ENCODE measurements around the gene ZIC2. TPM values are rescaled to one million over a fixed set of nuclear protein-coding genes. Genes with fewer than 3 reads are reported as not detected.

ZIC2 gene
- total RNA-seq, 1 experiment from 2014 or later = 426 TPM

DNA sequence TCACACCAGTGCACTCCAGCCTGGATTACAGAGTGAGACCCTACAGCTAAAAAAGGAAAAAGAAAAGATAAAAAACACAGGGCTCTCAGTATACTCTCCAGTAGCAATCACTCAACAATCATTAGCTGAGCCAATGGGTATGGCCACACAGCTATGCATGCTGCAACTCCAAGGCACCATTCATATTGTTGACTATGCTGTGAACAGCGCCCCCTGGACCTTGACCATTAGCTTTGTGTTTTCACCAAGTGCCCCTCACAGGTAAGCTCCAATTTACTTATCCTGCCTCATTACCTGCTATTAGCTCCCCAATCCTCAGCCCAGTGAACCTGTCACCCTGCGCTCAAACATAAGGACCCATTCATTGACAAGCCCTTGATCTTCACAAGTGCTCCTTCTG lies 45.8 kb upstream of the ZIC2 start:
- H3K36me3 Mint-ChIP-seq (ENCODE audit: insufficient read depth in 1 of 3, low read depth in 3 of 3) = no peaks in the 10 kb centered on the region
- no peak overlapping the region for H3K18ac ChIP-seq (ENCODE audit: insufficient read length, low read depth, low read length)
- no peak overlapping the region for H3K23ac ChIP-seq (ENCODE audit: insufficient read length, low read depth, low read length)
- H3K4me2 ChIP-seq (ENCODE audit: insufficient read depth, insufficient read length, low read length) = no peak overlapping the region
- no peaks in the 10 kb centered on the region for H4K20me1 ChIP-seq (ENCODE audit: control insufficient read depth, insufficient read depth, insufficient read length)
- peak; percentile 63 for TF ChIP-seq CTCF (conservative IDR thresholded peaks at IDR 0.05)
- H2BK20ac ChIP-seq (ENCODE audit: low read depth, low read length, poor library complexity, severe bottlenecking) = no peak overlapping the region
- H4K5ac ChIP-seq (ENCODE audit: insufficient read length, low read depth, low read length) = no peak overlapping the region
- H2BK15ac ChIP-seq (ENCODE audit: low read depth, low read length) = no peak overlapping the region
- WGBS (ENCODE audit: extremely low coverage, insufficient read length, low lambda C conversion rate) = no CpG with 5 or more reads among the region's 2 CpGs
- no peak overlapping the region for H3K56ac ChIP-seq (ENCODE audit: insufficient read length, low read depth, low read length)
- H3K9ac ChIP-seq (ENCODE audit: extremely low read depth, insufficient read length, low read length) = no peak overlapping the region
- no peak overlapping the region for H2BK5ac ChIP-seq (ENCODE audit: insufficient read length, low read length)
- no peak overlapping the region for H2AFZ ChIP-seq (ENCODE audit: low read length)
- no peak overlapping the region for H4K8ac ChIP-seq (replicated peaks; ENCODE audit: insufficient read length, low read depth, low read length)
- no peaks in the 10 kb centered on the region for H3K79me1 ChIP-seq (ENCODE audit: insufficient read depth, low read depth, low read length, poor library complexity, severe bottlenecking)
- H2BK120ac ChIP-seq (ENCODE audit: low read depth, low read length, poor library complexity, severe bottlenecking) = no peak overlapping the region
- H3K4ac ChIP-seq (ENCODE audit: low read depth, low read length) = no peak overlapping the region
- no peaks in the 10 kb centered on the region for H3K9me3 ChIP-seq (ENCODE audit: control insufficient read depth, low read depth, low read length)
- H3K23me2 ChIP-seq (ENCODE audit: insufficient read length, low read depth, low read length, poor library complexity, severe bottlenecking) = no peaks in the 10 kb centered on the region
- H3K79me2 ChIP-seq (ENCODE audit: insufficient read depth, low read length) = no peaks in the 10 kb centered on the region
- no peak overlapping the region for H3T11ph ChIP-seq (ENCODE audit: low read length)
- H3K27ac Mint-ChIP-seq = peak overlapping the region in 1 of 3 experiments; percentile 70; a peak in 1 of 7 replicates
- H3K4me3 Mint-ChIP-seq = no peak overlapping the region
- H3K4me1 Mint-ChIP-seq = peaks cover 14 to 17% of the 10 kb centered on the region in 2 experiments; a peak in 3 of 4 replicates
- DNase-seq = no peak
- no peaks in the 10 kb centered on the region; a peak in 2 of 5 replicates for H3K9me3 Mint-ChIP-seq
- H3K27ac ChIP-seq (ENCODE audit: insufficient read length, low read depth, low read length) = no peak overlapping the region
- H3K4me1 ChIP-seq (ENCODE audit: insufficient read depth, low read length) = no peaks in the 10 kb centered on the region
- H2BK12ac ChIP-seq (ENCODE audit: insufficient read length, low read depth, low read length) = no peak overlapping the region
- no peak overlapping the region for H4K91ac ChIP-seq (ENCODE audit: insufficient read length, low read depth, low read length)
- H3K27me3 ChIP-seq (ENCODE audit: insufficient read depth, low read length) = no peaks in the 10 kb centered on the region
- no peak overlapping the region for H2AK5ac ChIP-seq (ENCODE audit: insufficient read length, low read length)
- H3K27me3 Mint-ChIP-seq (ENCODE audit: low read depth) = no peaks in the 10 kb centered on the region; the same call in 1 of the 2 replicates
- no peak overlapping the region for H3K14ac ChIP-seq (ENCODE audit: insufficient read depth, low read length)

All from H9 (cell line).